Measurements from ENCODE around the gene GALNT7.
"Not testable (repeated sequence)": the region's sequence is repeated elsewhere in the genome, so short reads cannot be mapped to it uniquely, and the experiment has no call there.

GALNT7 gene

DNA sequence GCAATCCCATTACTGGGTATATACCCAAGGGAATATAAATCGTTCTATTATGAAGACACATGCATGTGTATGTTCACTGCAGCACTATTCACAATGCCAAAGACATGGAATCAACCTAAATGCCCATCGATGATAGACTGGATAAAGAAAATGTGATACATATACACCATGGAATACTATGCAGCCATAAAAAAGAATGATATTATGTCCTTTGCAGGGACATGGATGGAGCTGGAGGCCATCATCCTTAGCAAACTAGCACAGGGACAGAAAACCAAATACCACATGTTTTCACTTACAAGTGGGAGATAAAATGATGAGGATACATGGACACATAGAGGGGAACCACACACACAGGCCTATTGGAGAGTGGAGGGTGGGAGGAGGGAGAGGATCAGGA, 49.8 kb upstream of the GALNT7 start:
- CTCF ChIA-PET; H3K36me3 ChIP-seq (ENCODE audit: control insufficient read depth in 2 of 2, insufficient read depth in 1 of 2, low read length in 2 of 2); H3K27ac ChIP-seq (ENCODE audit: extremely low read depth, low read depth, low read length); POLR2A ChIA-PET; H3K9me3 ChIP-seq (ENCODE audit: control insufficient read depth, insufficient read depth, low read depth, low read length); H3K4me1 ChIP-seq (ENCODE audit: control insufficient read depth, insufficient read depth, low read length); H3K4me3 ChIP-seq (ENCODE audit: low read depth, low read length): not testable (repeated sequence)
- TF ChIP-seq ZNF146 (tag by site-specific recombination; IDR thresholded peaks at IDR 0.05), result peak; percentile 53; the same call in 1 of the 2 replicates

DNA sequence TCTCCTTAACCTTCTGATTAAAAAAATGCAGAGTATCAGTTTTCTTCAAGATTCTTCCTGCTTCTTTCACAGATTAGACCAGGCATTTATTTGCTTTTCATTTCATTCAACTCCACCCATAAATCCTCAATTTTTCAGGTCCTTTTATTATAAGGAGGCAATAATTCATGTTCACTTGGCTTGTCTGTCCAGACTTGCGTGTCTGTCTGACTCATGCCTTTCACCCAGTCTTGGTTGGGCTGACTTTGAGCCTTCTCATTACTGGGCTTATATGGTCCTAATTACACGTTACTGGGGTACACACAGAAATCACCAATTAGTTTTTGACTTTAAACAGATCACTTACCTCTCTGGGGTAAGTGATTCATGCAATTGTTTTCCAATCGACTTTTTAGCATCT, 48.8 kb upstream of the GALNT7 start:
- H3K27ac ChIP-seq (ENCODE audit: extremely low read depth, low read depth, low read length), result no peak overlapping the region
- no peak overlapping the region for H3K4me3 ChIP-seq (ENCODE audit: low read depth, low read length)
- ChIA-PET POLR2A (no interaction called here), CTCF (no interaction called here)
- H3K9me3 ChIP-seq (ENCODE audit: control insufficient read depth, insufficient read depth, low read depth, low read length), result no peaks in the 10 kb centered on the region
- no peak for TF ChIP-seq GLIS1 (tag by site-specific recombination; IDR thresholded peaks at IDR 0.05)
- TF ChIP-seq ZNF560 (tag by site-specific recombination; IDR thresholded peaks at IDR 0.05; ENCODE audit: borderline replicate concordance), result no peak
- TF ChIP-seq, protein P1, sequence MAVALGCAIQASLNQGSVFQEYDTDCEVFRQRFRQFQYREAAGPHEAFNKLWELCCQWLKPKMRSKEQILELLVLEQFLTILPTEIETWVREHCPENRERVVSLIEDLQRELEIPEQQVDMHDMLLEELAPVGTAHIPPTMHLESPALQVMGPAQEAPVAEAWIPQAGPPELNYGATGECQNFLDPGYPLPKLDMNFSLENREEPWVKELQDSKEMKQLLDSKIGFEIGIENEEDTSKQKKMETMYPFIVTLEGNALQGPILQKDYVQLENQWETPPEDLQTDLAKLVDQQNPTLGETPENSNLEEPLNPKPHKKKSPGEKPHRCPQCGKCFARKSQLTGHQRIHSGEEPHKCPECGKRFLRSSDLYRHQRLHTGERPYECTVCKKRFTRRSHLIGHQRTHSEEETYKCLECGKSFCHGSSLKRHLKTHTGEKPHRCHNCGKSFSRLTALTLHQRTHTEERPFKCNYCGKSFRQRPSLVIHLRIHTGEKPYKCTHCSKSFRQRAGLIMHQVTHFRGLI (tag by site-specific recombination; IDR thresholded peaks at IDR 0.05), result 0 out of 2 replicates have a peak, but pooled peaks have one; percentile 23
- TF ChIP-seq SP7 (tag by site-specific recombination; IDR thresholded peaks at IDR 0.05), result peak; percentile 90
- TF ChIP-seq, protein P2, sequence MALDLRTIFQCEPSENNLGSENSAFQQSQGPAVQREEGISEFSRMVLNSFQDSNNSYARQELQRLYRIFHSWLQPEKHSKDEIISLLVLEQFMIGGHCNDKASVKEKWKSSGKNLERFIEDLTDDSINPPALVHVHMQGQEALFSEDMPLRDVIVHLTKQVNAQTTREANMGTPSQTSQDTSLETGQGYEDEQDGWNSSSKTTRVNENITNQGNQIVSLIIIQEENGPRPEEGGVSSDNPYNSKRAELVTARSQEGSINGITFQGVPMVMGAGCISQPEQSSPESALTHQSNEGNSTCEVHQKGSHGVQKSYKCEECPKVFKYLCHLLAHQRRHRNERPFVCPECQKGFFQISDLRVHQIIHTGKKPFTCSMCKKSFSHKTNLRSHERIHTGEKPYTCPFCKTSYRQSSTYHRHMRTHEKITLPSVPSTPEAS (tag by site-specific recombination; IDR thresholded peaks at IDR 0.05), result no peak
- TF ChIP-seq, protein P3, sequence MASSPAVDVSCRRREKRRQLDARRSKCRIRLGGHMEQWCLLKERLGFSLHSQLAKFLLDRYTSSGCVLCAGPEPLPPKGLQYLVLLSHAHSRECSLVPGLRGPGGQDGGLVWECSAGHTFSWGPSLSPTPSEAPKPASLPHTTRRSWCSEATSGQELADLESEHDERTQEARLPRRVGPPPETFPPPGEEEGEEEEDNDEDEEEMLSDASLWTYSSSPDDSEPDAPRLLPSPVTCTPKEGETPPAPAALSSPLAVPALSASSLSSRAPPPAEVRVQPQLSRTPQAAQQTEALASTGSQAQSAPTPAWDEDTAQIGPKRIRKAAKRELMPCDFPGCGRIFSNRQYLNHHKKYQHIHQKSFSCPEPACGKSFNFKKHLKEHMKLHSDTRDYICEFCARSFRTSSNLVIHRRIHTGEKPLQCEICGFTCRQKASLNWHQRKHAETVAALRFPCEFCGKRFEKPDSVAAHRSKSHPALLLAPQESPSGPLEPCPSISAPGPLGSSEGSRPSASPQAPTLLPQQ (tag by site-specific recombination; IDR thresholded peaks at IDR 0.05), result no peak
- H3K4me1 ChIP-seq (ENCODE audit: control insufficient read depth, insufficient read depth, low read length), result no peaks in the 10 kb centered on the region
- H3K36me3 ChIP-seq (ENCODE audit: control insufficient read depth in 2 of 2, insufficient read depth in 1 of 2, low read length in 2 of 2), result no peaks in the 10 kb centered on the region

DNA sequence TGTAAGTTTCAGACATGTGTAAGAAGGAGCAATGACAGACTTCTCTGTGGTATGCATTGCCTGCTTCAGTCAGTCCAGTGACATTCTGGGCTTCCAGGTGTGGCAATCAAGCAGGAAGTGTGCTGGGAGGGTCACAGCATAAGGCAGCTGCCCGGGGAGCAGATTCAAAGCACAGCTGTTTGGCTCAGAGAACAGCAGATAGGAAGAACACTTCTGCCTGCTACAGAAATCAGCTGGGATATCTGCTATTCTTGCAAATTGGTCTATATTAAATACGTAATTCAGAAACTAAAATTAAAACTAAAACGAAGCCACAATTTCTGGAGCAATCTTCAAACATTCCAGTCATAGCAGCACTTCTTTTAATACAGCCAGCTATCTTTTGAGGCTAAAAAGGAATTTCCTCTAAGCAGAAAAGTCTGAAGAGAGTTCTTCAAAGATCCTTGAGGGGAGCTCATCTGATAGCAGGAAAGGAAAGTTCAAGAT, 47.5 kb upstream of the GALNT7 start:
- Histone ChIP-seq H3K27ac (ENCODE audit: extremely low read depth, low read depth, low read length) (no peak overlapping the region), H3K4me3 (ENCODE audit: low read depth, low read length) (no peak overlapping the region), H3K4me1 (ENCODE audit: control insufficient read depth, insufficient read depth, low read length) (no peaks in the 10 kb centered on the region), H3K9me3 (ENCODE audit: control insufficient read depth, insufficient read depth, low read depth, low read length) (no peaks in the 10 kb centered on the region), H3K36me3 (ENCODE audit: control insufficient read depth in 2 of 2, insufficient read depth in 1 of 2, low read length in 2 of 2) (no peaks in the 10 kb centered on the region)
- ChIA-PET POLR2A (no interaction called here), CTCF (interaction anchor here (0.6 to 0.9 kb wide), 3 partner anchors 14 to 136 kb away, joined by 3 to 5 read pairs (median 4); no protein-coding TSS in a partner anchor)
- TF ChIP-seq, protein P4, sequence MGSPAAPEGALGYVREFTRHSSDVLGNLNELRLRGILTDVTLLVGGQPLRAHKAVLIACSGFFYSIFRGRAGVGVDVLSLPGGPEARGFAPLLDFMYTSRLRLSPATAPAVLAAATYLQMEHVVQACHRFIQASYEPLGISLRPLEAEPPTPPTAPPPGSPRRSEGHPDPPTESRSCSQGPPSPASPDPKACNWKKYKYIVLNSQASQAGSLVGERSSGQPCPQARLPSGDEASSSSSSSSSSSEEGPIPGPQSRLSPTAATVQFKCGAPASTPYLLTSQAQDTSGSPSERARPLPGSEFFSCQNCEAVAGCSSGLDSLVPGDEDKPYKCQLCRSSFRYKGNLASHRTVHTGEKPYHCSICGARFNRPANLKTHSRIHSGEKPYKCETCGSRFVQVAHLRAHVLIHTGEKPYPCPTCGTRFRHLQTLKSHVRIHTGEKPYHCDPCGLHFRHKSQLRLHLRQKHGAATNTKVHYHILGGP (tag by site-specific recombination; IDR thresholded peaks at IDR 0.05), result no peak
- no peak for TF ChIP-seq ZNF2 (tag by site-specific recombination; IDR thresholded peaks at IDR 0.05)
- TF ChIP-seq, protein P5, sequence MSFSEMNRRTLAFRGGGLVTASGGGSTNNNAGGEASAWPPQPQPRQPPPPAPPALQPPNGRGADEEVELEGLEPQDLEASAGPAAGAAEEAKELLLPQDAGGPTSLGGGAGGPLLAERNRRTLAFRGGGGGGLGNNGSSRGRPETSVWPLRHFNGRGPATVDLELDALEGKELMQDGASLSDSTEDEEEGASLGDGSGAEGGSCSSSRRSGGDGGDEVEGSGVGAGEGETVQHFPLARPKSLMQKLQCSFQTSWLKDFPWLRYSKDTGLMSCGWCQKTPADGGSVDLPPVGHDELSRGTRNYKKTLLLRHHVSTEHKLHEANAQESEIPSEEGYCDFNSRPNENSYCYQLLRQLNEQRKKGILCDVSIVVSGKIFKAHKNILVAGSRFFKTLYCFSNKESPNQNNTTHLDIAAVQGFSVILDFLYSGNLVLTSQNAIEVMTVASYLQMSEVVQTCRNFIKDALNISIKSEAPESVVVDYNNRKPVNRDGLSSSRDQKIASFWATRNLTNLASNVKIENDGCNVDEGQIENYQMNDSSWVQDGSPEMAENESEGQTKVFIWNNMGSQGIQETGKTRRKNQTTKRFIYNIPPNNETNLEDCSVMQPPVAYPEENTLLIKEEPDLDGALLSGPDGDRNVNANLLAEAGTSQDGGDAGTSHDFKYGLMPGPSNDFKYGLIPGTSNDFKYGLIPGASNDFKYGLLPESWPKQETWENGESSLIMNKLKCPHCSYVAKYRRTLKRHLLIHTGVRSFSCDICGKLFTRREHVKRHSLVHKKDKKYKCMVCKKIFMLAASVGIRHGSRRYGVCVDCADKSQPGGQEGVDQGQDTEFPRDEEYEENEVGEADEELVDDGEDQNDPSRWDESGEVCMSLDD (tag by site-specific recombination; IDR thresholded peaks at IDR 0.05), result no peak
- no peak for TF ChIP-seq ZFP69B (tag by site-specific recombination; IDR thresholded peaks at IDR 0.05)
- TF ChIP-seq, protein P6, sequence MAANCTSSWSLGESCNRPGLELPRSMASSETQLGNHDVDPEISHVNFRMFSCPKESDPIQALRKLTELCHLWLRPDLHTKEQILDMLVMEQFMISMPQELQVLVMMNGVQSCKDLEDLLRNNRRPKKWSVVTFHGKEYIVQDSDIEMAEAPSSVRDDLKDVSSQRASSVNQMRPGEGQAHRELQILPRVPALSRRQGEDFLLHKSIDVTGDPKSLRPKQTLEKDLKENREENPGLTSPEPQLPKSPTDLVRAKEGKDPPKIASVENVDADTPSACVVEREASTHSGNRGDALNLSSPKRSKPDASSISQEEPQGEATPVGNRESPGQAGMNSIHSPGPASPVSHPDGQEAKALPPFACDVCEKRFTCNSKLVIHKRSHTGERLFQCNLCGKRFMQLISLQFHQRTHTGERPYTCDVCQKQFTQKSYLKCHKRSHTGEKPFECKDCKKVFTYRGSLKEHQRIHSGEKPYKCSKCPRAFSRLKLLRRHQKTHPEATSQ (tag by site-specific recombination; IDR thresholded peaks at IDR 0.05), result no peak
- no peak for TF ChIP-seq ZBTB17 (tag by site-specific recombination; IDR thresholded peaks at IDR 0.05)
- TF ChIP-seq ZNF473 (tag by site-specific recombination; IDR thresholded peaks at IDR 0.05), result no peak
- TF ChIP-seq, protein P7, sequence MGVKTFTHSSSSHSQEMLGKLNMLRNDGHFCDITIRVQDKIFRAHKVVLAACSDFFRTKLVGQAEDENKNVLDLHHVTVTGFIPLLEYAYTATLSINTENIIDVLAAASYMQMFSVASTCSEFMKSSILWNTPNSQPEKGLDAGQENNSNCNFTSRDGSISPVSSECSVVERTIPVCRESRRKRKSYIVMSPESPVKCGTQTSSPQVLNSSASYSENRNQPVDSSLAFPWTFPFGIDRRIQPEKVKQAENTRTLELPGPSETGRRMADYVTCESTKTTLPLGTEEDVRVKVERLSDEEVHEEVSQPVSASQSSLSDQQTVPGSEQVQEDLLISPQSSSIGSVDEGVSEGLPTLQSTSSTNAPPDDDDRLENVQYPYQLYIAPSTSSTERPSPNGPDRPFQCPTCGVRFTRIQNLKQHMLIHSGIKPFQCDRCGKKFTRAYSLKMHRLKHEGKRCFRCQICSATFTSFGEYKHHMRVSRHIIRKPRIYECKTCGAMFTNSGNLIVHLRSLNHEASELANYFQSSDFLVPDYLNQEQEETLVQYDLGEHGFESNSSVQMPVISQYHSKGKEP (tag by site-specific recombination; IDR thresholded peaks at IDR 0.05), result no peak
- no peak for TF ChIP-seq EGR2 (tag by site-specific recombination; IDR thresholded peaks at IDR 0.05; ENCODE audit: low read depth)
- no peak for TF ChIP-seq GLI2 (tag by site-specific recombination; IDR thresholded peaks at IDR 0.05; ENCODE audit: borderline replicate concordance, low read depth)
- no peak for TF ChIP-seq PRDM1 (tag by site-specific recombination; IDR thresholded peaks at IDR 0.05)
- no peak for TF ChIP-seq ZNF175 (tag by site-specific recombination; IDR thresholded peaks at IDR 0.05)
- TF ChIP-seq ZNF292 (tag by site-specific recombination; IDR thresholded peaks at IDR 0.05; ENCODE audit: borderline replicate concordance, low read depth), result no peak
